T-helper 2 cell treated with Interferon-gamma antibody and Interleukin-4, amounts not matched to agents 100 ng/mL and 5 ng/mL, for 36 hours (primary cell): Measurements from ENCODE around the gene DAPK2. TPM values are rescaled to one million over a fixed set of nuclear protein-coding genes. Genes with fewer than 3 reads are reported as not detected.

Experiments
- intact Hi-C: fragments of 100-400 bp; cut with micrococcal nuclease; formaldehyde crosslinking; loops from one replicate; pipeline ENCODE4 v1.15.1; 2023
- total RNA-seq: library from RNA; stranded (reverse); gene quantifications from 2 replicates; pipeline ENCODE4 v1.2.3, GENCODE V29; 2022

Gene DAPK2
- total RNA-seq, 1 donor from 2014 or later, result 3.9 TPM

DNA sequence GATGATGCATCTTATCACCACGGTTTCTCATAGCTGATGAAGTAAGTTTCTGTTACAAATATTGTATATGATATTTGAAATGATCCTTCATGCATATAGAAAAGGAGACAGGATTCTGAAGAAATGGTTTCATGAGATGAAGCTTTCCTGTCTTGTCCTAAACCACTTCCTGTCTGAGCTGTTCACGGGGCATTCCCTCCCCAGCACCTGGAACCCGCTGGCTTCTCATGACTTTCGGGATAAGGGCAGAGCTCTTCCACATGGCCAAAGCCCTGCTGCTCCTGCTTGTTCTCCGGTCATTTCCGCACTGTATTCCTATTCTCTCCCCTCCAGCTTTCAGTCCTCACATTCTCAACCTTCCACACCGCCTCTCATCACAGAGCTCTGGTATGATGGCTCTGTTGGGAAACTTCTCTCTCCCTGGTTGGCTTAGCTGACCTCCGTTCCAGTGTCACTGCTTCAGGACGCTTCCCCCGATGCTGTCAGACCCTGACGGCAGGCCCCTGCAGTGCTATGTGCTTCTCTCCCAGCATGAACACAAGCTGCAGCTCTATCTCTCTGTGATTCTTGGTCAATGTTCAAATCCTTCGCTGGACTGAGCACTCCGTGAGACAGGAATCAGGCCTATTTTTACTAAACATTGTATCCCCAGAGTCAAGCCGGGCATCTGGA lies 125.6 kb downstream of the DAPK2 start:
- intact Hi-C loops, result no loop called here

DNA sequence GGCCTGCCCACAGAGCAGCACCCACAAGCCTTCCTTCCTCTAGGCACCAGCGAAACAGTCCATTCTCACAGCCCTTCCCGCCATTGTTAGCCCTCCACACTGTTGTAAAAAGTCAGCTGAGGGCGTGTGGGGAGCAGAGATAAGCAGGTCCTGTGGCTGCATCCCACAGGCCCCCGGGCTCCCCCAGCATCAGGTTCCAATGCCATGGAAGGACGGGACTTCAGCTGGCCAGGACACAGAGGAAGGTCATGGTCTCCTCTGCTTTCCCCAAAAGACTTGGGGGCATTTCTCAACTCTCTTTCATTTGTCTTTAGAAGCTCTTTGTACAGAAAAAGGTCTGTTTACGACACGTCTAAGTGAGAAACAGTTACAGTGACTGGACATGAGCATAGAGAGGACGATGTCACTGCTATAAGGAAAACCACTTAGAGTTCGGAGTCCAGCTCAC lies 127.4 kb downstream of the DAPK2 start:
- intact Hi-C loops, result no loop called here

DNA sequence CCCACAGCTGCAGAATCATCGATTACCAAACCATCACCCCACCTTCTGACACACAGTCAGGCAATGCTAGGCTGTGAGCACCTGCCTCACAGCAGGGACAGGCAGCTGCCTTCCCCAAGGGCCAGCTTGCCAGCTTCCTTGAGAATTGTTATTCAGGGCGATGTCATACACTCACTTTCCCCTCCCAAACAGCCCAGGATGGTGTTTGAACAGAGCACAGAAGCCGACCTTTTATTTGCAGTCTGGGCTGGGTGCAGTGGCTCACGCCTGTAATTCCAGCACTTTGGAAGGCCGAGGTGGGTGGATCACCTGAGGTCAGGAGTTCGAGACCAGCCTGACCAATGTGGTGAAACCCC lies 128.0 kb downstream of the DAPK2 start:
- intact Hi-C loops, result no loop called here

DNA sequence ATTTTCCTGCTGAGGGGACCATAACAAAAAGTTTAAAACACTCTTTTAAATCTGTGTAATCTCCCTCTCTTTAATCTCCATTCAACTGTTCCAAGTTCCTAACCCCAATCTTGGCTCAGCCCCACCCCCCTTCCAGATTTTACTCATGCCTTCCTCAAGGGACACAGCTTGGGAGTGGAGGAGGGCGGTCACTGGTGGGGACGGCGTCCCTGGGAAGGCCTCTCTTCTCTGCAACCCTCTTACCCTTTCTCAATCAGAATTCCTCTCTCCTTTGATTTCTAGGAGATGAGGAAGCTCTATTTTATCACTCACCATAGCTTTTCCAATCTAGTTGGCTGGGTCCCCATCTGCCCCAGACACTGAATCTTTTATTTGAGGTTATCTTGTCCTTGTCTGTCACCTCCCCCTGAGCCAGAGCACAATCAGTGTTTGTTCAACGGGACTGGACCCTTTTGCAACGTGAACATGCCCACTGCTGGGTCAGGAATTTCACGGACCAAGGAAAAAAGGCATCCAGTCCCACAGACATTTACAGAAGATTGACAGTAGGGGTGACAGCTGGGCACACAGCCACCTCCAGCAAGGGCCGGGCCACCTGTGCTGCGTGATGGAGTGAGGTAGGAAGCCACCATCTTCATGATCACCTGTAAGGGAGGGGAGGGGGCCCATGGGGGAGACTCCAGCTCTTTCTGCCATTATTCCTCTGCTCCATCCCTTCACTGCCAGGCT lies 128.5 kb downstream of the DAPK2 start:
- intact Hi-C loops, result no loop called here

DNA sequence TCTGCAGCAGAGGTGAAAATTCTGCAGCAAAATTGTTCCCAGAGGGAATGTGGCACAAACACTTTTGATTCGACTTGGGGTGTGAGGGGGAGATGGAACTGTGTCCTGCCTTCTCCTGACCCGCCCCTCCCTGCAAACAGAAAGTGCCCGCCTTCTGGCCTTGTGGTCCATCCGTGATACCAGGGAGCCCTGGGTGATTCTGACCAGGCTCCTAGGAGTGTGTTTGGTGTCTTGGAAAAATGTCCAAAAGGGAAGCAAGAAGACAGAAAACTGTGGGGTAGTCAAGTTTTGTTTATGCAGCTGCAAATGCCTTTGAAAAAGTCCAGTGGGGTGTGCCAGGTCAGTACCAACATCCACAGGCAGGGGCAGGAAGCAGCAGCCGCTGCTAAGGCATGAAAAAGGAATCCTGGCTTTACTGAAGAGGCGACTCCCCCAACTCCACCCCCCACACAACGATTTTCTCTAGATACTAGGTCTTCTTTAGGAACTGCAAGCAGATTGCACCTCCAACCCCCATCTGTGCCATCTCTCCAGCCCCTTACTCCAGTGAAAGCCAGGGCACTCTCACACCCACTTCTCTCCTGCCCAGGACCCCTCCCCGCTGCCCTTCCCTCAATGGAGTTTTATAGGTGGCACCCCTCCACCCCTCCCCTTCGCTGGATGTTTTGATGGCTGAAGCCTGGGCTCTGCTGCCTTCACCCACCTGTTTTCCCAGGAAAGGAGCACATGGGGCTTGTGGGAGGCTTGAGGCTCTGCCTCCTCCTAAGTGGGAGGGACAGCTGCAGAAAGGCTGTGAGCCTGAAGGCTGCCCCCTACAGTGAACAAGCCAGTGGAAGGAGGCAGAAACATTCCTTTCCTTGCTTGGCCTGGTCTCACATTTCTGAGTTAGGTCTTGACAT lies 130.2 kb downstream of the DAPK2 start:
- intact Hi-C loops, result no loop called here

DNA sequence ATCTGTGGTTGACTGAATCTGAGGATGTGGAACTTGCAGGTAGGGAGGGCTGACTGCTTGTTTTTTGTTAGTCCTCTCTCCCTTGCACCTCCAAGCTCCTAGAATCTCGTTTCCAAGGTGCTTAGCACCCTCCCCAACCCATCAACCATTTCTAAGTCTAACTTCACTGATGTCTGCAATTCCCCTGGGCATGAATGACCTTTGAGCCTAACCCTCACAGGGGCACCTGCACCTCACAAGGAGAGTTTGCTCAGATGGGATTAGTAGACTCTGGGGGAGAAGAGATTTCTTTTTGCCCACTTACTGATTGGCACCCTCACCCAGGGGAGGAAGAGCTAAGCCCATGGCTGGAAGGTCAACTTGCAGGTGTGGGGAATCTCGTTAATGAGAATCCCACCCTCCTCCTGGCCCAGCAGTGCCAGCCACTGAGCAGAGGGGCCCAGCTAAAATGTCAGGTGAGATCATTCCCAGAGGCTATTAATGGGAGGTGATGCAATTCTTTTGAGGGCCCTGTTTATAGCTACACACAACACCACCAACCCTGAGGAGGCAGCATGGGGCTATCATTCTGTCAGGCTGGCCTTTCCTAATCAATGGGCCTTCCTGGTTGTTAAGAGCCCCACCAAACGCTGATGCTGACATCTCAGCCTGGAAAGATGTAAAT lies 130.9 kb downstream of the DAPK2 start:
- intact Hi-C loops, result no loop called here

DNA sequence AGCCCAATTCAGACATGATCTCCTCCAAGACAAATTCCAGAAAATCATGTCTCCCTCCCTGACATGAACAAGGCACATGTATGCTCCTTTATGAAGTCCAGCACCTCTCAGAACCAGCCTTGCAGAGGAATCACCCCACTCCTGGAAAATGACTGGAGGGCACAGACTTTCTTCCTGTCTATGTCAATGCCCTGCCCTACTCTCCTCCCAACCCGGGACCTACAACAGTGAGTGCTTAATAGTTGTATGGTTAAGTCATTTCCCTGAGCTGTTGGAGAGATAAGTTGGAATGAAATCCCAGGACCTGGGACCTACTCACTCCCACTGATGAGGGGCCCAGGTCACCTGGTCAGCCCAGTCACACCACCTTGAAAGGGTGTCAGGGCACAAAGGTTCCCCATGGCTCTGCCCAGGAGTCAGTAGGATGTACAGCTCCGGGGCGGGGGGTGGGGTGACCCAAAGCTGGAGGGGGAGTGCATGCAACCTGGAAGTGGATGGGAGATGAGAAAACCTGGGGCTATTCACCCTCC lies 132.4 kb downstream of the DAPK2 start:
- intact Hi-C loops, result no loop called here

DNA sequence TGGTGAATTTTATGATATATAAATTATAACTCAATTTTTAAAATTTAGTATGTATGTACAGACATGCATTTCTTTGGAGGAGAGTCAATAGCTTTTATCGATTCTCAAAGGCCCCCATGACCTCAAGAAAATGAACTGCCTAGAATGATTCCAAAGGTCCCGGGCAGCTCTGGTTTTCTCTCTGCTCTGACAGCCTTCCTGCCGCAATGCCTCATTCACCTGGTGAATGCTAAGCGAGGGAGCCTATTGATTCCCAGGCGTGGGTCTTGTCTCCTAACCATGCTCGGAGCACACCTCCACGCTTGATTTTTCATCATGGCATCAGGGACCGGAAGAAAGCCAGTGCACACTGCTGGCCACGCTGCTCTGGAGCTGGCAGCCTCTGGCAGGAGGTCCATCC lies 132.9 kb downstream of the DAPK2 start:
- intact Hi-C loops, result no loop called here

DNA sequence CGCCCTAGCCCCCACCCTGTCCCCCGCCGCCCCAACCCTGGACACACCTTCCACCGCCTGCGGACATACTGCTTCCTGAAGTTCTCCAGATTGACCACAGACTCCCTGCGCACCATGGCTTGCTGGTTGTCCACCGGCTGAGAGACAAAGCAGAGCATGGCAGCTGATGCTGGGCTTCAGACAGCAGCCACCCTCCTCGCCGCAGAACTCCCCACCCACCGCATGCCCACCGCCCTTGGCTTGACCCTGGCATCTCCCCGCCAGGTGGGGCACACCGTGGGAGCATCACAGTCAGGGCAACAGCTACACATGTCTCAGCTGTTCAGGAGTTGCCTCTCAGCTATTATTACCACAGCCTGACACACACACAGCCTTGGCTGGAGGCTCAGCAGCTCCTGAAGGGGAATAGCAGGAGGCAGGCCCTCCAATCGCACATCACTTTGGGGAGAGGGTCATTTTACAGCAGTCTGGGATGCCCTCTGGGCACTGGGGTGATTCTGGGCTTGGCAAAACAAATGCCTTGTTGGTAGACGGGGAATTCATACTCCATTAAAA lies 134.1 kb downstream of the DAPK2 start:
- intact Hi-C loops, result no loop called here

DNA sequence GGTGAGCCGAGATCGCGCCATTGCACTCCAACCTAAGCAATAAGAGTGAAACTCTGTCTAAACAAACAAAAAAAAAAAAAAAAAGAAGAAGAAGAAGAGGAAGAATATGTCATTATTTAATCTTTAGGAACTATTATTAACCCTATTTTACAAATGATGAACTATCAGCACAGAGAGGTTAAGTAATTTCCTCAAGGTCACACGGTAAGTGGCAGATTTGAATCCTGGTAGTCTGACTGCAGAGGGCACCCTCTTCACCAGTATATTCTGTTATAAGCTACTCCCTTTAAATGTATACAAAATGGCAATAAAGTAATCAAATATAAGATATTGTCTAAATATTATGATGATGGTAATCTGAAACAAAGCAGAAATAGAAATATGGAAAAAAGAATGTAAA lies 135.1 kb downstream of the DAPK2 start:
- intact Hi-C loops, result no loop called here

DNA sequence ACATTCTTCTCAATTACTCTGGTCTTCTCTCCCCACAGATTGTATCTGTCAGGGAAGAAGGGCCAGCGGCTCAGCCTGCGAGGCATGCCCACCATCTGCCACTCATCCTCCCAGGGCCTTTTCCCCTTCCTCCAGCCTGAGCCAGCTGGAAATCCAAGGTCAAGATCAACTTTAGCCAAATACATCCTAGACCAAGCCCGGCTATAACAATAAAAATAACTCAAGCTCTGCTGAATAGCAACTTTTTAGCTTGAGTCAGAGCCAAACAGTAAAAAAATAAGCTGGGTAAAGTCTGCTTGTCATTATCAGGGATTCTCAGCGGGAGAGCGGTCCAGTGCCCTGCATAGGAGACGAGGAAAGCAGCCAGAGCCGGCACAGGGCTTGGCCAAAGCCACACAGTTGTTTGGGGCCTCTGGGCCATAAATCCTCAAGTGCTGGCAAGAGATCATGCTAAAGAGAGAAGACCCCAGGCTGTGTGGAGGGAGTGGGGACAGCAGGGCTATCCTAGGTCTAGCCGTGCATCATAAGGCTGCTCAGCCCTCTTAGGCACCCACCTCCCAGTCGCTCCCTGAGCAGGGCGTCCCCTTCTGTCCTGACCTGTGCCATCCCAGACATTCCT lies 136.4 kb downstream of the DAPK2 start:
- intact Hi-C loops, result no loop called here

DNA sequence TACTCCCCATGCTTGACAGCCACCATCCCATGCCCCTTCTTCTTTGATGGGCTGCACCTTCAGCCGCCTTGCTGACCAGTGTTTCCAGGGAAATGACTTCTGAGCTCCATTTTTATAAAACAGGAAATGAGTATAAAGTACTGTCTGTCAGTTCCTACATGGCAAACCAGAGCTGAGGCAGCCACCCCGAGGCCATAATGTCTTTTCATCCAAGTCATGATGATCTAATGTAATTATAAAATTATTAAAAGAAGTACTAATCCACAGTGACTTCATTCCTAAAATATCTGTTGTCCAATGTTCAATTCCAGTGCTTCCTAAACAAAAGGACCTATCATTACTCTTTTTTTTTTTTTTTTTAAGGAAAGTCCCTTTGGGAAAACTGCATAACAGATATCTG lies 137.3 kb downstream of the DAPK2 start:
- intact Hi-C loops, result no loop called here

DNA sequence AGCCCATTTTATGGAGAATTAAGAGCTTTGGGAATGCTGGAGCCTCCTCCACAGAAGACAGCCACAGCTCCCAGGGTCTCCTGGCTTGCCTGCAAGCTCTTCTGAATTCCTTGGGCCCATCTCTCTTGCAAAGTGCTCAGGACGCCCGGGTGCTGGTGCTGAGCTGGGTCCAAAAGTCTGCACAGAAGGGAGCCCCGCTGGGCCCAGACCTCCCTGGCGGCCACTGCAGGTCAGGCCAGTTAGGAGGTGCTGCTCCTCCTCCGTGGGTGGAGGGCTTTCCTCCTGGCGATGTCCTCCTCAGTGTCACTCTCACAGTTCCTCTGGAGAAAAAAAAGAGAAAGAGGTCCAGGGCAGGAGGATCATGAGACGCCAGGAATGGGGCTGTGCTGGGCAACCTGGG lies 138.0 kb downstream of the DAPK2 start:
- intact Hi-C loops, result no loop called here

DNA sequence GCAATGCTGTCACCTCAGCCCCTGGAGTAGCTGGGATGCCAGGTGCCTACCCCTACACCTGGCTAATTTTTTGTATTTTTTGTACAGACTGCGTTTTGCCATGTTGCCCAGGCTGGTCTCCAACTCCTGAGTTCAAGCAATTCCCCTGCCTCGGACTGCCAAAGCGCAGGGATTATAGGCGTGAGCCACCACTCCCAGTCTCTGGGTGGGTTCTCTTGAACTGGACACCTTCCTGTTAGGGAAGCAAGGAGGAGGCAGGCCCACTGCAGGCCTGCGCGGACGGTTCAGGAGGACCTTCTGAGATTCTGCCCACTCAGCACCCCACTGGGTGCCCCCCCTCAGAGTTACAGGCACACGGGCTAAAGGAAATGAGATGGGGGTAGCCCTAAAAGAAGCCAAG lies 138.8 kb downstream of the DAPK2 start:
- intact Hi-C loops, result no loop called here

DNA sequence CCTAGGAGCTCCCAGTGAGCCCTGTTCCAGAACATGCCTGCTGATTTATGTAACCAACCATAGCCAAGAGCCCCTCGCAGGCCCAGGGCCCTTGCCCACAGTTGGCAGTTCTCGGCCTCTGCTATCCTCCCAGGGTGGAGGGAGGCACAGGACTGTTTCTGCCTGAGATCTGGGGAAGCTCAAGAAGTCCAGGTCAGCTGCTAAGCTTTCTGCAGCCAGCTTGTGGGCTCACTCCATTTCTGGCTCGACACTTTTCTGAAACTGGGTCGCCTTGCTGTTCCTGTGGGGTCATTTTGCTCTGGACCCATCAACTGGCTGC lies 140.1 kb downstream of the DAPK2 start:
- intact Hi-C loops, result no loop called here

DNA sequence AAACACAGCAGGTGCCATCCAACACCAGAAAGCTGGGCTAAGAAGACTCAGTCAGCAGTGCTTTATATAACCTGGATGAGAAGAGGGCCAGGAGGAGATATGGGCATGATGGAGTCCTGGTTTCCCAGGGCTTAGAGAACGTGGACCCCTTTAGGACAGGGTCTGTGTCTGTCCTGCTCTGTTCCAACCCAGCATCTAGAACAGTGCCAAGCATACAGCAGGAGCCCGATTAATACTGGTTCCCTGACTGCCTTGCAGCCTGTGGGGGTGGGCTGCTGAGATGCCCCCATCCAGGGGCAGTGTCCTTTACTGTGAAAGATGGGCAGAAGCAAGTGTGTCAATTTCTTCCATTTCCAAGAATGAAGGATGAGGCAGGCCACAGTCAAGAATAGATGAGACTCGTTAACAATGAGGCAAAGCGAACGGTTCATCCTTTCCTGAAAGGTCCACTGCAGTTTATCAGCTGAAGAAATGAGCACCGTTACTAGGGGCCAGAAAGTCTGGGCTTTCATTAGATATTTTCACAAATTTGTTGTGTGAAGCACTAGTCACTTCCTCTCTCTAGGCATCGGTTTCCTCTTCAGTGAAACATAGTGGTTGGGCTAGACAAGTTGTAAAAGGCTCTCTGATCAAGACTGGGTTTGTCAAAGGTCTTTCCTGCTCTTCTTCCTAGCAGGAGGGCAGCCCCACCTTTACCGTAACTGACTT lies 140.6 kb downstream of the DAPK2 start:
- intact Hi-C loops, result no loop called here

DNA sequence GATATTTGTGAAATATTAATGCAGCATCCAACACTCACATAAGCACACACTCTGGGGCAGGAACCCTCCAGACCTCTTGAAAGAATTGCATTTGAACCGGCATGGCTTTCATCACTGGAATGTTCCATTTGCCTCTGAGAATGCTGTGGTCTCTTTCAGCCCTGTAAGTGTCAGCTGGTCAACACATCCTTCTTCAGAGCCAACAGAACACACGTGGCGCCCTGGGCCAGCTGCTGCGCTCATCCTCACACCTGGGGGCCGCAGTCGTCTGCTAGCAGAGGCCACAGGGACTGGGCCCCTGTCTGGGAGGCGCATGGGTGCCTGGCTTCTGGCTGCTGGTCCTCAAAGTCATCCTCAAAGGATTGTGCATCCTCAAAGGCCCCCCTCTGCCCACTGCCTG lies 141.2 kb downstream of the DAPK2 start:
- intact Hi-C loops, result no loop called here

DNA sequence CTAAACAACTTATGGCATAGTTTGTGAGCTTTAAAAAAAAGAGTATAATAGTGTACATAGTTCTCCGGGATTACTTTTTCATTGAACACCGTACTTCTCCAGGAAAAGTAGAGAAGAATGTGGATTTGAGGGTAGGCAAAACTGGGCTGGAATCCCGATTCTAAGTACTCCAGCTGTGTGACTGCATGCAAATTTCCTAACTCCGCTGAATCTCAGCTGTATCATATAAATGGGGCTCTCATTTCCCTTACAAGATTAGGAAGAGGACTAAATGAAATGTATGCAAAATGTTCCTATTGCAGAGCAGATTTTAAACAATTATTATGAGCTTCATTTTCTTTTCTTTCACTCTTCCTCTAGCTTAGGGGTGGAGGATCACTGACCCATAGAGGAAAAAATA lies 142.2 kb downstream of the DAPK2 start:
- intact Hi-C loops, result no loop called here

DNA sequence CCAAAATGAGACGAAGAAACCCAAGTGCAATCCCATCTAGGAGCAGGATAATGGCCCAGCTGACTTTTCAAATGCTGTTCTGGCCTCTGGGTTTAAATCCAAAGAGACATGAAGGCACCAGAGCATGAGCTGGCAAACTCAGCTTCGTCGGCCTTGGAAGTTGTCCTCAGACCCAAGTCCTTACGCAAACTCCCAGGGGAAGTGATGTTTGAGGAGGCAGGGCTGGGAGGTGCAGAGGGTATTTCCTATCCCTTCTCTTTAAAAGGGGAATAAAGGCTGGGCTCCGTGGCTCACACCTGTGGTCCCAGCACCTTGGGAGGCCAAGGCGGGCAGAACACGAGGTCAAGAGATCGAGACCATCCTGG lies 143.6 kb downstream of the DAPK2 start:
- intact Hi-C loops, result no loop called here
